GM21423 (cell line): Measurements from ENCODE around the gene ATP2A3.
A peak's percentile ranks its signal among the peaks of the same experiment; 100 is the strongest.

Experiments
- ATAC-seq: cut with Tn5 transposase; IDR thresholded peaks from one replicate; pipeline ENCODE4 v1.9.1; 2021; ENCODE audit warnings: mild to moderate bottlenecking, moderate library complexity; ENCODE audit not compliant: unreplicated experiment

Gene ATP2A3

DNA sequence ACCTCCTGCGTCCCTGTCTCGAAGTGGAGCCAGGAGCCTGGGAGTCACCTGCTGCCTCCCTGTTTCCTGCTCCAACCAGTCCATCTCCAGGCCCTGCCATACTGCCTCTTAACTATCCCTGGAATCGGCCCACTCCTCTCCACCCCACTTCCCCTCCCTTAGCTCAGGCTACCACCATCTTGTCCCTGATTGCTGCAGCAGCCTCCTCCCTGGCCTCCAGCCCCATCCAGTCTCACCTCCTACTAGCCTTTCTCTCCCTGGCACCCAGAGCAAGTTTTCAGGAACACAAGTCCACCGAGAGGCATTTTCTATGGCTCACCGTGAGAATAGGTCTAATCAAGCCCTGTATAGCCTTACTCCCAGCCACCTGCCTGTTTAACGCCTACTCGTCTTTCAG lies 70.5 kb downstream of the ATP2A3 start:
- ATAC-seq, result no peak

DNA sequence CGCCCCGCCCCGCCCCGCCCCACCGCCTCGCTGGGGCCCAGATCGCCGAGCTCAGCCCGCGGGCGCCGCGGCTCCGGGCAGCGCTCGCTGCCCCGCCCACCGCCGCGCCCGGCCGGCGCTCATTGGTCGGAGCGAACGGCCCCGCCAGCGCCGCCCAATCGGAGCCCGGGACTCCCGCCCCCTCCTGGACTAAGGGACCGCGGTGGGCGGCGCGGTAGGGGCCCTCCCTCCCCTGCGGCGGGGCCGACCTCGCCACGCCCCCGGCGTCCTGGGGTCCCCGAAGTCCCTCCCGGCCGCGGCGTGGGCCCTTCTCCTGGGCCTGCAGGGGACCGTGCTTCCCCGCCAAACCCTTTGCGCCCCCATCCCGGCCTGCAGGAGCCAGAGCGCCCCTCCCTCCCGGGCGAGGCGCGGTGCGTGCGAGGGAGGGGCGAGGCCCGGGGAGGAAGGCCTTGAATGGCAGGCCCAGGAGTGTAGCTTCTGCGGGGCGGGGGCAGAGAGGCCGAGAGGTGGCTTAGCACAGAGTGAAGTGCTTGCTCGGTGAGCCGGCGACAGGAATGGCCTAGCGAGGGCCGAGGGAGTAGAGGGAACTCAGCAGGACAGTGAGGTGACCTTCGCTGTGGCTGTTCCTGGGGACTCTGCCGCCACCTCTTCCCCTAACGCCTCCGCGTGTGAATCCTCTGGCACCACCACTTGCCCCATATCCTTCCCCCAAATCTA lies 71.1 kb downstream of the ATP2A3 start, which contains the start of gene CAMKK1:
TSS of gene CAMKK1 (minus strand) at position 51 of the 717 bp plus-strand sequence. CDS start 7,366 bp downstream, outside the sequence.
- peak; percentile 81 for ATAC-seq

DNA sequence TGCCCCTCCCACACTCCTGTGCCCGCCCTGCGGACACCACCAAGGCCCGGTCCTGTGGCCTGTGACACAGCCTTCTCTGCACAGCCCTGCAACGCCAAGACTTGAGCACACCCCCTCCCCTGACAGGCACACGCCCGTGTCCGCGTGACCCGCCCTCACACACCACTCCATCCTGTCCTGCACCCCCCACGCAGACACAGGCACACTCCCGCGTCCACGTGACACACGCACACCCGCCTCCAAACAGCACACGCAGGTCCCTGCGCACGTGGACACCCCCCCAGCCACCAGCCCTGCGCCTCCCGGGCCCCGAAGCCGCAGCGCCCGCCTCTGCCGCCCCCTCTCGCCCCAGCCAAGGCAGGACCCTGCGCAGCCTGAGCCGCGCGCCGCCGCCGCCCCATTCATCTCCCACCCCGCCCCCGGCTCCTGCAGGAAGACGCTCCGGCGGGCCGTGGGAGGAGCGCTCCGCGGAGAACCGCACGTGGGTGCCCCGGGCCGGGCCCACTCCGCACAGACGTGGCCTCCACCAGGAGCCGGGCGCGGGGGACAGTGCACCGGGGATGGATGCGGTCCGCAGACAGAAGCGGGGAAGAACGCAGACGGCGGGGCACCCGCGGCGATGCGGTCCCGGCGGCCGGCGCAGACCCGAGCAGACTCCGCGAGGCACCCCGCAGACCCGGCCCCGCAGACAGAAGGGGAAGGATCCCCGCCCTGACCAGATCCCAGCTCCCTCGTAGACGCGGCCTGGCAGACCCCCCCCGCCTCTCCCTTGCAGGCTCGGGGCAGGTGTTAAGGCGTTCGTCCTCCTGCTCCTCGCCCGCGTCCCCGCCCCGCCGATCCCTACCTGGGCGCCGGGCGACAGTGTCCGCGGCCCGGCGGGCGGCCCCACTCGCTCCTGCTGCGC lies 71.9 kb downstream of the ATP2A3 start:
- peak; percentile 6 for ATAC-seq

DNA sequence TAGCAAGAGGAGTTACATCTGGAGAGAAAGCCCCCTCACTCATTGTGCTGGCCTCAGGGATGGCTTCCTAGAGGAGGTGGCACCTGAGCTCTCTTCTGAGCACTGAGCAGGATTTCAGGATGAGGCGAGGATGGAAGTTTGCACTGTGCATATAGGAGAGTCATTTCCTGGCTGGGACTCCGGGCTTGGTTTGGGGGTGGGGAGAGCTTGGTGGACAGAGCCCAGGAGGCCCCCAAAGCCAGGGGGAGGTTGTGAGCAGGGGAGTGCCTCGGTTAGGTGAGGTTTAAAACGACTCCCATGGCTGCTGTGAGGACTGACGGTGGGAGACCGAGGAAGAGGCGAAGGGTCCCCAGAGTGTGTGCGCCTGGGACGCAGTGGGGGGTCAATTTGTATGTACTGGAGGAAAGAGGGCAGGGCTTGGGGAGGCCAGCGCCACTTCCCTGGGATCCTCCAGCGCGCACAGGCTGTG lies 72.6 kb downstream of the ATP2A3 start:
- no peak for ATAC-seq

DNA sequence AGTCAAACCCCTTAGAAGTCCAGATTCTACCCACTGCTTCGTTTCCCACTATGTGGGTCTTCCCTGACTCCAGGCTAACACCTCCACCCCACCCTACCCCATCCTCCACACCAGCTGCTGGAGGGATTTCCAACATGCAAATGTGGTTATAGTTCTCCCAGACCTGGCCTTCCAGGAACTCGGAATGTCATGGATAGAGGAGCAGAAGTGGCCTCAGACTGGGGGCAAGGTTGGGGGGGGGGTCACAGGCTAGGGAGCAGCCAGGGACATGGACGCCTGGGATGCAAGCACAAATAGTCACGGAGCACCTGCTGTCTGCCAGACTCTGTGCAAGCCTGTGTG lies 73.4 kb downstream of the ATP2A3 start:
- no peak for ATAC-seq

DNA sequence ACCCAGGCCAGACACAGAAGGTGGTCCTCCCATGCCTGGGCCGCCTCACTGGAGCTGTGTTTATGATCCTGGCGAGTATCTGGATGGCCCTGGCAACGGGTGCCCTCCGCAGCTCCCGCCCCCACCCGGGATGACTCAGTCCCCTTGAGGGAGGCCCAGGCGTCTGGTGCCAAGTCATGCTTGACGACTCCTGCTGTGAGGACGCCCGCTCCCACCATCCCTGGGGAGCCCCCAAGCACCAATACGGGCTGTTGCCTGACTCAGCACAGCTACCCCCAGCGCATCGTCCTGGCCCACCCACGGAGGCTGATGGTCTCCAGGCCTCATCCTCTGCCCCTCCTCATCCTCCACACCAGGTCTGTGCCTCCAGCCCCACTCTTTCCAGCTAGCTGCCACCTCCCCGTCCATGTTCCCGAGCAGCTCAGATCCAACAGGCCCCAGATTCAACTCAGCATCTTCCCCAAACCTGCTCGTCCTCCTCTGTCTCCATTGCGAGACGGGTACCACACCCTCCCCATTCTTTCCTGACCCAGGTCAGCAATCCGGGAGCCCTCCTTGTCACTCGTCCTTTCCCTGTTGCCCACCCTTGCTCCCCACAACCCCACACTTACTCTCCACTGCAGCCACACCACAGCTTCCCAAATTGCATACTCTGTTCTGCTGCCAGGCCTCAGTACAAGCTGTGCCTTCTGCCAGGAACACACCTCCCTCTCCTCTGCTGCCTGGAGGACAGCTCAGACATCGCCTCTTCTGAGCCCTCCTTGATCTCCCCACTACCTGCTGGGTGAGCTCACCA lies 74.0 kb downstream of the ATP2A3 start:
- ATAC-seq, result no peak

DNA sequence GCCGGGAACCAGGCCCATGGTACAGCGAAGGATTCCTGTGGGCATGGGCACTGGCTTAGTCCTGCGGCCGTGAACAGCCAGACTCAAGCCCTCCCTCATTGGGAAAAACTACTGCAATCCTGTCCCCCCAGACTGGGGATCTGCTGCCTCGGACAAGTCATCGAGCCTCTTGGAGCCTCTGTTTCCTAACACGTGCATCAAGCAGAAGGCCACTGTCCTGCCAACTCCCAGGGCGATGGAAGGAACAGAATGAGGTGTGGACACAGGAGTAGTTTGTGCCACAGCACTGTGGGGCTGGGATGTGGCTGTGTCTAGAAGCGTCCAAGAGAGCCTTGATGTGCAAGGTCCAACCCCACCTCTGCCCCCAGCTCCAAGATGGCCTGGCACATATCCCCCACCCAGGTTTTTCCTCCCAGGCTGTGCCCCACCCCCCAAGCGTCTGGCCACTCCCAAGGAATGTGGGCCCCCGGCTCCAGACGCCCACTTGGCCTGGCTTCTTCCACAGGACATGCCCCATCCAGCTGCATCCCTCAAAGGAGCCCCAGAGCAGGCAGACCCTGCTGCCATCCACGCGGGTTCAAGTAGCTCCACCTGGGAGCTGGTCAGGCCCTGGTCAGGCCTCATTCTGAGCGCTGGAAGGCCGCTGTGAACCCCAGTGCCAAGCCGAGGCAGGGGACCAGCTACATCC lies 74.8 kb downstream of the ATP2A3 start:
- ATAC-seq, result no peak

DNA sequence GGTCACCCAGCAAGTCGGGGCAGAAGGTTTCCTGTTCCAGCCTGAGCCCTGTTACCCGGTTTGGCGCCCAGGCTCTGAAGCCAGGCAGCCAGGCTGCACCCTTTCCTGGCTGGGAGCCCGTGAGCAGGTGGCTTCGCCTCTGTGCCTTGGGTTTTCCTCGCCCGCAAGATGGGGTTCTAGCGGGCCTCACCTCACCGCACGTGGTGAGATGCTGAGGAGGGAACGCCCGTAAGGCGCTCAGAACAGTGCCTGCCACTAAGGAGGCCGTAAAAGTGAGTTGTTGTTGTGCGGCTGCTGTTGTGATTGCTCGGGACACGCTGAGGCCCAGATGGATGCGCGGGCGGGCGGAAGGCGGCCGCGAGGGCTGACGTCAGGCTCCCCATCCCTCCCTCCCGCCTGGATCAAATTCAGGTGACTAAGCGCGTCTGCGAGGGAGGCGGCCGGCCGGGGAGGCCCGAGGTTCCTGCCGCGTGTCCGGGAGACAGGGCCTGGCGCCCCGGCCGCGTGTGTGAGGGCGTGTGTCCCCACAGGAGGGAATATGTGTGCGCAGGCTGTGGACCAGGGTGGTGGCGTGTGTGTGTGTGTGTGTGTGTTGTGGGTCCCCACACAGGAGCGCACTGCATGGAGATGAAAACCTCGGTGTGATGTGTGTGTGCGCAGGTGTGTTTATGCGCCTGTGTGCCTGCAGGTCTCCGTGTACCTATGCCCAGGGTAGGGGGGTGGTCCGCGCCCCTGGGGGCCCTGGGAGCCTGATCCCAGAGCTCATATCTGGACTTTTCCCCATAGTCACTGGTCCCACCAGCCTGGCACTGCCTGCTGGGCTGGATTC lies 75.7 kb downstream of the ATP2A3 start:
- no peak for ATAC-seq

DNA sequence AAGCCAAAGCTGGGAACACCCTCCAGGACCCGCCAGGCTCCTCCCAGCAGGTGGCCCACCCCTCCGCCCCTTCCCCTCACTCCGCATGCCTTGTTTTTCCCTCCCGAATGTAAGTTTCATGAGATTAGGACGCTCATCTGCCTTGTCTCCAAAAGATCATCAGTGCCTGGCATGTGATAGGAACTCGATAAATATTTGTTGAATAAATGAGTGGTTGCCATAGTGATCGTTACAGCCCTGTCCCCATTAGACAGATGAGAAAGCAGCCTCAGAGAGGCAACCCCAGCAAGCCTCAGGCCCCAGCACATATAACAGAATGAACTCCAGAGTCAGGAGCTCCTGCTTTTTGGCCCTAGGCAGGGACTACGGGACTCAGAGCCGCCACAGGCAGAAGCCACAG lies 76.4 kb downstream of the ATP2A3 start:
- no peak for ATAC-seq

DNA sequence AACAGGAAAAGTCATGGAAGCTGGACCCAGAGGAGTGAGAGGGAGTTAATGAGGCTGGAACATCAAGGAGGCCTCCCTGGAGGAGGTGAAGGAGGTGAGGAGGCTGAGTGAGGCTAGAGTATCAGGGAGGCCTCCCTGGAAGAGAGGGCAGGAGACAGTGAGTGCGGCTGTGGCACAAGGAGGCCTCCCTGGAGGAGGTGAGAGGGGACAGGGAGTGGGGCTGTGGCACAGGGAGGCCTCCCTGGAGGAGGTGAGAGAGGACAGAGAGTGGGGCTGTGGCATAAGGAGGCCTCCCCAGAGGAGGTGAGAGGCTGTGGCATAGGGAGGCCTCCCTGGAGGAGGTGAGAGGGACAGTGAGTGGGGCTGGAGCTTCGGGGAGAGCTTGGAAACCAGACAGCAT lies 76.8 kb downstream of the ATP2A3 start:
- no peak for ATAC-seq

DNA sequence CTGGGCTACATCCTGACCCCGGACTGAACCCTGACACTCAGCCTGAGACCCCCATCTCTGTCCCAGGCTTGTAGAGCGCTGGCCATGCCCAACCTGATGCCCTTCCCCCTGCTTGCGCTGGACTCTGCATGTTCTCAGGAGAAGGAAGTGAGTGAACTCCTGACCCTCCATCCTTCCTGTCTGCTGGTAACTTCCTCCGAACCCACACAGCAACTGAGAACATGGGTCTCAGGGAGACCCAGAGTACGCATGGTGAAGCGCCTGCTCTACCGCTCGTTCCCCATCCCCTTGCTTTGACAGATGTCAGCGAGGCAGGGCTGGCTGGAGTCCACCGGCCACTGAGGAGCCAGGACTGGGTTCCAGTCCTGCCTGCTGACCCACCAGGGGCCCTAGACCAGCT lies 77.5 kb downstream of the ATP2A3 start:
- ATAC-seq, result no peak

DNA sequence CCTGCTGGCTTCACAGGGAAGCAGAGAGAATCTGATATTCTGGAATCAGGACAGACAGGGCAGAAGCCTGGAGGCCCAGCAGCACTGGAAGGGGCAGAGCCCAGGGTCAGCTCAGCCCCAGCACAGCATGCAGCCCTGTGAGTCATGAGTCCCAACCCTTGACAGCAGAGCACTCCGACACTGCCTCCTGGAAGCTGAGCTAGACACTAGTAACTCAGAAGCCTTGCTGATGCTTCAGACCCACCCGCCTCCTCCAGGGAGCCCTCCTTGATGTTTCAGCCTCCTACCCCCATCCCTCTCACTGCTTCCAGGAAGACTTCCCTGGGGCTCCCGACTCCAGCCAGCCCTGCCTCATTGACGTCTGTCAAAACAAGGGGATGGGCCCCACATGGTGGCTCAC lies 78.3 kb downstream of the ATP2A3 start:
- no peak for ATAC-seq

DNA sequence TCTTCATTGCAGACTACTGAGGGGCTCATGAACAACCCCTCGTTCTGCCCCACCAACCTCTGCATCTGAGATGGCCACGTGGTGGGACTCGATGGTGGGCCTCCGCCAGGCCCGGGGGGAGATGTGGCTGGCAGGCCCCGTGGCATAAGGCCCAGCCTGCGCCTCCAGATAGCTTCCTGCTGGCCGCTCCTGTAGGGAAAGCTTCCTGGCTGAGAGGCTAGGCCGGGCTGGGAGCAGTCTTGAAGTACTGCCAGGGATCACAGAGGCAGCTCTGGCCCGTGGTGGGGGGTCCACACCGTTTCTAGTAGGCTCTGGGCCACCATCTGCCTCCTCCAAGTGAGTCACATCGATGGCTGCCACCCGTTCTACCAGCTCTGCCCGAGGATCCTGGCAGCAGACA lies 79.0 kb downstream of the ATP2A3 start:
- no peak for ATAC-seq

DNA sequence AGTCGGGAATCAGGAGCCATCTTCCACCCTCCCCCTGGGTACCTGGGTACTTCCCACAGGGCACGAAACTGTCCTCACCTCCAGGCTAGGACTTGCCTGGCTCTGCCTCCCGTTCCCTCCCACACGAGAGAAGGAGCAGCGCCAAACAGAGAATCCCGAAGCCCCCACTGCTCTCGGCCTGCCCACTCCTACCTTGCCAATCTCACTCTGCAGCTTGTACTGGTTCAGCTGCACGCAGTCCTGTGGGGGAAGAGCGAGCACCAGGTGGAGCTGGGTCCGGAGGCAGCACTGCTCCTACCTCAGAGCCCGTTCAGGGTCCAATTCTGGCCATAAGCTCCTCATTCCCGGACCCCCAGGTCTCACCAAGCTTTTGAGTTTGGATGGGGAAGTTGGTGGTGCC lies 80.0 kb downstream of the ATP2A3 start:
- ATAC-seq, result no peak

DNA sequence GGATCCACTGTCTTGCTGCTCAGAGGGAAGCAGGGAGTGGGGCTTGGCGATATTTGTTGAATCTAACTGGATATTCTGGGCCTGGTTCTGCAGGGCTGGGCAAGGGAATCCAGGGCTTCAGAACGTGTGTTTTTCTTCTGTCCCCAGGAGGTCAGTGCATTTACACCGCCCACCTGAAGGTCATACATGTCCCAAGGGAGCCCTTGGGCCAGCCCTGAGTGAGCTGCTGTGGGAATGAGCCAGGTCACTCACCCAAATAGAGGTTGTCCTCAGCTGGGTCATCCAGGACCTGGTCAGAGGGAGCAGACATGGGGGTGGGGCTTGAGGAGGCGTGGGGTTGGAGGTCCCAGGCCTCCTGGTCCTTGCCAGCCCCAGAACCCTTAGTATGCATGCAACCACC lies 82.0 kb downstream of the ATP2A3 start:
- ATAC-seq, result no peak

DNA sequence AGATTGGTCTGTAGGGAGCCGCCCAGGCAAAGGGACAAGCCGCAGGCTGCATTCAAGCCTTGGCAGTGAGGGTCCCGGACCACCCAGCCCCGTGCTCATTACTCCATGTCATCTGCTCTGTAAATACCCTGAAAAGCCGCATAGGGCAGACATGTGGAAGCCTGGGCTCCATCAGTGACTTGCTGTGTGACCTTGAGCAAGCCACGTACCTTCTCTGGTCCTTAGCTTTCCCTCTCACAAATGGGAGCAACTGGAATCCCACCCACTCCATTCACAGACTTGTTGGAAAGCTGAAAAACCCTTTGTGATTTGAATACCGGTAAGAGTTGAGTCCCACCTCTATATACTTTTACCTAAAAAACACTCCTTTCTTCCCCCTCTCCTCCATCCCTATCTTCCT lies 83.3 kb downstream of the ATP2A3 start:
- ATAC-seq, result no peak

DNA sequence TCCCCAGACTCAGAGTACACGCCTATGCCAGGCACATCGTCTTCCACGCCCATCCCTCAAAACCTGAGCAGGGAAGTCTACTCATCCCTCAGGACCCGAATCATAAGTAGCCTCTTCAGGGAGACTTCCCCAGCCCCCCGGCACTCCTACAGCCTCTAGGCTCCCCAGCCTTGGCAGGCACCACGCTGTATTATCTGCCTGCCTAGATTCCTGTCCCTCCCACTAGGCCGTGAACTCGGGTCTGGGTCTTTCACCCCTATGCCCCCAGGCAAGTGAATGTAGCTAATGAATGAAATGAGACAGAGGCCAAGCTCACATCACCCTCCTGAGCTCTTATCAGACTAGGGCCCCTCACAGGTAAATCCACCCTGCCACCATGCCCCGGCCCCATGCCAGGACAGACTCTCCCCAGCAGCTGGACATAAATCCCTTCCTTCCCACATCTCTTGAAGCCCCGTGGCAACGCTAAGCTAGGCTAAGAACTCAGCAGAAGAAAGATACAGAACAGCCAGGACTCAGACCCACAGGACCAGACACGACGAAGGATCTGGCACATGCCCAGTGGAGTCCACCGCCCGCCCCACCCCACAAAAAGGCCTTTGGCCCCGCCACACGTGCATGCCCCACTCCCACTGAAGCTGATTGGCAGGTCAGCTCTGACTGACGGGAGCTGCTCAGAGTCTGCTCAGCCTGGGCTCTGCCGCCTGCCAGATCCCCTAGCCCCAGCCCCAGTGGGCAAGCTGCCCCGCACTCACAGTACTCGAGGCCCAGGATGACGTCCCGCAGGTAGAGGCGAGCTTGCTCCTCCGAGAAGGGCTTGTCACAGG lies 84.4 kb downstream of the ATP2A3 start:
- ATAC-seq, result no peak

DNA sequence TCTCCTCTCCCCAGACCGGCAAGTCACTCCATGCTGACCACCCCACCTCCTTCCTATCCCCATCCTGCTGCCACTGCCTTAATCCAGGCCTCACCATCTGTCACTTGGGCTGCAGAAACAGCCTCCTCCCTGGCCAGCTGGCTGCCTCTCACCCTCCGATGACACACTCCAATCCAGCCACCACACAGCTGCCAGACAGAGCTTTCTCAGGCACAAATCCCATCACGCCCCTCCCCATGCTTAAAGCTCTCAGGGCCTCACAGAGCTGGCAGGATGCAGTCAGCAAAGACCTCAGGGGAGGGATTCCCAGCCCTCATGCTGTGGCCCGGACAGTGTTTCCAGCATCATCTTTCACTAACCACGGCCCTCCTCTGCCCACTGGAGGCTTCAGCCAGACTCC lies 85.1 kb downstream of the ATP2A3 start:
- ATAC-seq, result no peak

DNA sequence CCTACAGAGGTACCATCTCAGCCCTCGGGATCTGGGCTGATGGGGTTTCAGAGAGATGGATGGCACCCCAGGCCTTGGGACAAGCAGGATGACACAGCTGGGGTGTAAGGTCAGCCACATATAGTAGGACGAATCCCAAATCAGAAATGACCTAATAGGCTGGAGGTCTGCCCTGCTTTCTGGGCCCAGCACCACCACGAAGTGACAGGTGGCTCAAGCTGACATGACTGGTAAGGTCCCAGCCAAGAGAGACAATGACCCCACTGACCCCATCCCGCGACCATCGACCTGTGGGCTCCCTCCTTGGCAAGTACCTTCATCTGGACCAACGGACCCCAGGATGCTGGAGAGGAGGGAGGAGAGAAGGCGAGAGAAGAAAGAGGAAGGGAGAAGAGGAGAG lies 87.0 kb downstream of the ATP2A3 start:
- no peak for ATAC-seq
